Measurements from ENCODE around the gene STRN3. TPM values are rescaled to one million over a fixed set of nuclear protein-coding genes. Genes with fewer than 3 reads are reported as not detected.

STRN3 gene
- total and polyA plus RNA-seq, 4 donors = 6.8 to 47.5 (median 31.2) TPM

GRCh38 chr14:30988509-30988908, 37.7 kb downstream of the STRN3 start:
- no peak for DNase-seq (ENCODE audit: low spot score)
- H3K4me3 ChIP-seq (ENCODE audit: low read depth in 1 of 3, low read length in 3 of 3) = no peak overlapping the region
- H3K27me3 ChIP-seq (ENCODE audit: control insufficient read depth in 4 of 4, insufficient read depth in 4 of 4, low read length in 3 of 4) = no peaks in the 10 kb centered on the region
- TF ChIP-seq ATF3 (IDR thresholded peaks at IDR 0.05) (no peak), RAD21 (IDR thresholded peaks at IDR 0.05) (no peak), MAX (IDR thresholded peaks at IDR 0.05) (no peak), TAF1 (conservative IDR thresholded peaks at IDR 0.05) (no peak), NR2F2 (IDR thresholded peaks at IDR 0.05) (no peak), HNF4G (IDR thresholded peaks at IDR 0.05) (no peak), JUND (IDR thresholded peaks at IDR 0.05) (no peak)
- no peak overlapping the region for H3K27ac ChIP-seq (ENCODE audit: low read depth in 1 of 2, low read length in 2 of 2)
- H3K4me1 ChIP-seq (ENCODE audit: control insufficient read depth in 4 of 4, insufficient read depth in 4 of 4, low read length in 3 of 4) = peaks cover 6 to 32% (median 6%) of the 10 kb centered on the region in 4 donors
- H3K36me3 ChIP-seq (ENCODE audit: control insufficient read depth in 4 of 4, insufficient read depth in 3 of 4, low read depth in 1 of 4, low read length in 3 of 4) = peaks cover 0 to 2% (median 0%) of the 10 kb centered on the region in 4 donors
- H3K9me3 ChIP-seq (ENCODE audit: control insufficient read depth in 4 of 4, low read length in 3 of 4) = no peaks in the 10 kb centered on the region
- H3K9ac ChIP-seq (ENCODE audit: low read depth in 1 of 2, low read length in 2 of 2) = no peak overlapping the region

GRCh38 chr14:30985796-30986195, 40.4 kb downstream of the STRN3 start:
- Histone ChIP-seq H3K9ac (ENCODE audit: low read depth in 1 of 2, low read length in 2 of 2) (no peak overlapping the region), H3K9me3 (ENCODE audit: control insufficient read depth in 4 of 4, low read length in 3 of 4) (no peaks in the 10 kb centered on the region), H3K4me1 (ENCODE audit: control insufficient read depth in 4 of 4, insufficient read depth in 4 of 4, low read length in 3 of 4) (peaks cover 3 to 22% (median 5%) of the 10 kb centered on the region in 4 donors), H3K4me3 (ENCODE audit: low read depth in 1 of 3, low read length in 3 of 3) (no peak overlapping the region), H3K27ac (ENCODE audit: low read depth in 1 of 2, low read length in 2 of 2) (no peak overlapping the region), H3K27me3 (ENCODE audit: control insufficient read depth in 4 of 4, insufficient read depth in 4 of 4, low read length in 3 of 4) (no peaks in the 10 kb centered on the region), H3K36me3 (ENCODE audit: control insufficient read depth in 4 of 4, insufficient read depth in 3 of 4, low read depth in 1 of 4, low read length in 3 of 4) (peaks cover 0 to 2% (median 0%) of the 10 kb centered on the region in 4 donors)
- no peak for DNase-seq (ENCODE audit: low spot score)
- 99% methylated on average over 3 of the region's 3 CpGs for WGBS
- no peak for TF ChIP-seq CTCF (IDR thresholded peaks at IDR 0.05; ENCODE audit: low read depth, low read length, missing input control)

GRCh38 chr14:30983858-30984257, 42.3 kb downstream of the STRN3 start:
- peaks cover 3 to 25% (median 5%) of the 10 kb centered on the region in 4 donors for H3K4me1 ChIP-seq (ENCODE audit: control insufficient read depth in 4 of 4, insufficient read depth in 4 of 4, low read length in 3 of 4)
- peaks cover 0 to 2% (median 0%) of the 10 kb centered on the region in 4 donors for H3K36me3 ChIP-seq (ENCODE audit: control insufficient read depth in 4 of 4, insufficient read depth in 3 of 4, low read depth in 1 of 4, low read length in 3 of 4)
- H3K9ac ChIP-seq (ENCODE audit: low read depth in 1 of 2, low read length in 2 of 2) = no peak overlapping the region
- WGBS = 94% methylated on average over 2 of the region's 2 CpGs
- TF ChIP-seq EGR1 (IDR thresholded peaks at IDR 0.05; ENCODE audit: low read depth in 2 of 2) (no peak), RAD21 (IDR thresholded peaks at IDR 0.05) (no peak), HNF4A (conservative IDR thresholded peaks at IDR 0.05) (no peak), FOXA1 (IDR thresholded peaks at IDR 0.05) (no peak), SP1 (IDR thresholded peaks at IDR 0.05) (no peak), ZBTB33 (IDR thresholded peaks at IDR 0.05) (no peak), RXRA (IDR thresholded peaks at IDR 0.05) (no peak)
- H3K27ac ChIP-seq (ENCODE audit: low read depth in 1 of 2, low read length in 2 of 2) = no peak overlapping the region
- H3K9me3 ChIP-seq (ENCODE audit: control insufficient read depth in 4 of 4, low read length in 3 of 4) = no peaks in the 10 kb centered on the region
- H3K27me3 ChIP-seq (ENCODE audit: control insufficient read depth in 4 of 4, insufficient read depth in 4 of 4, low read length in 3 of 4) = no peaks in the 10 kb centered on the region
- no peak for DNase-seq (ENCODE audit: low spot score)
- no peak overlapping the region for H3K4me3 ChIP-seq (ENCODE audit: low read depth in 1 of 3, low read length in 3 of 3)

Measured in liver (tissue), 9 donors.